Uterus (tissue), 4 donors: ENCODE results near the gene R3HDML. TPM values are rescaled to one million over a fixed set of nuclear protein-coding genes. Genes with fewer than 3 reads are reported as not detected.
"Not testable (repeated sequence)": the region's sequence is repeated elsewhere in the genome, so short reads cannot be mapped to it uniquely, and the experiment has no call there.

Experiments
- DNase-seq, 2 donors: peaks; one replicate each; pipeline ENCODE4 v3.0.0-alpha.2; 2019 to 2020
- H3K27ac ChIP-seq, 2 donors: fragments of 200-600 bp; sonication (generic); 1 replicate in 1 of 2; 2 replicates in 1 of 2; pipeline ENCODE4 v1.5.1; 2016 to 2018
- H3K27me3 ChIP-seq, 2 donors: fragments of 200-600 bp; sonication (generic); one replicate each; pipeline ENCODE4 v1.5.1; 2018 to 2019; ENCODE audit warnings: control low read depth in 1 of 2
- H3K36me3 ChIP-seq, 2 donors: fragments of 200-600 bp; sonication (generic); one replicate each; pipeline ENCODE4 v1.5.1; 2019; ENCODE audit warnings: control low read depth in 1 of 2
- H3K4me1 ChIP-seq, 2 donors: fragments of 200-600 bp; sonication (generic); one replicate each; pipeline ENCODE4 v1.5.1; 2018 to 2019; ENCODE audit warnings: control low read depth in 1 of 2
- H3K4me3 ChIP-seq, 2 donors: fragments of 200-600 bp; sonication (generic); 1 replicate in 1 of 2; 2 replicates in 1 of 2; pipeline ENCODE4 v1.5.1; 2018 to 2019; ENCODE audit warnings: mild to moderate bottlenecking in 1 of 2
- H3K9me3 ChIP-seq, 2 donors: fragments of 200-600 bp; sonication (generic); one replicate each; pipeline ENCODE4 v1.5.1; 2019; ENCODE audit warnings: control low read depth in 1 of 2
- POLR2A ChIP-seq, 2 donors: fragments of 450-650 bp; IDR thresholded peaks; one replicate each; pipeline ENCODE4 v1.6.1; 2016; ENCODE audit warnings: antibody characterized with exemption in 2 of 2, mild to moderate bottlenecking in 1 of 2, moderate library complexity in 1 of 2
- intact Hi-C: fragments of 100-400 bp; cut with DNase I; formaldehyde crosslinking; loops from one replicate; pipeline ENCODE4 v1.15.1; 2023; ENCODE audit warnings: low total_unique reads
- total RNA-seq, 4 donors: library from RNA; depleted of rRNA in 3 of 4; stranded (reverse); fragments of >200 nt in 3 of 4; gene quantifications; one replicate each; pipeline versions ENCODE4 v1.1.0 to v1.2.4, GENCODE V29; 2014 to 2023
- TF ChIP-seq, protein P1 (sequence below), 4 experiments: fragments of 200-600 bp in 2 of 4; fragments of 450-650 bp in 2 of 4; sonication (generic) in 2 of 4; IDR thresholded peaks; one replicate each; pipeline ENCODE4 v1.5.1; 2016 to 2019; ENCODE audit warnings: antibody characterized with exemption in 4 of 4, mild to moderate bottlenecking in 2 of 4, moderate library complexity in 1 of 4
- donor health status: DM: yes; HTN: yes; CAD: no.

The R3HDML gene
- total RNA-seq, 4 donors from 2014 or later: not detected

- Histone ChIP-seq H3K27me3 (no peaks in the 10 kb centered on the region), H3K27ac (no peak overlapping the region), H3K36me3 (no peaks in the 10 kb centered on the region), H3K4me1 (no peaks in the 10 kb centered on the region), H3K4me3 (no peak overlapping the region), H3K9me3 (no peaks in the 10 kb centered on the region)
- peak in 1 of 2 donors; percentile 45 for DNase-seq
- intact Hi-C loops: no loop called here
- no peak for TF ChIP-seq POLR2A (IDR thresholded peaks at IDR 0.05)
- TF ChIP-seq, protein P1, sequence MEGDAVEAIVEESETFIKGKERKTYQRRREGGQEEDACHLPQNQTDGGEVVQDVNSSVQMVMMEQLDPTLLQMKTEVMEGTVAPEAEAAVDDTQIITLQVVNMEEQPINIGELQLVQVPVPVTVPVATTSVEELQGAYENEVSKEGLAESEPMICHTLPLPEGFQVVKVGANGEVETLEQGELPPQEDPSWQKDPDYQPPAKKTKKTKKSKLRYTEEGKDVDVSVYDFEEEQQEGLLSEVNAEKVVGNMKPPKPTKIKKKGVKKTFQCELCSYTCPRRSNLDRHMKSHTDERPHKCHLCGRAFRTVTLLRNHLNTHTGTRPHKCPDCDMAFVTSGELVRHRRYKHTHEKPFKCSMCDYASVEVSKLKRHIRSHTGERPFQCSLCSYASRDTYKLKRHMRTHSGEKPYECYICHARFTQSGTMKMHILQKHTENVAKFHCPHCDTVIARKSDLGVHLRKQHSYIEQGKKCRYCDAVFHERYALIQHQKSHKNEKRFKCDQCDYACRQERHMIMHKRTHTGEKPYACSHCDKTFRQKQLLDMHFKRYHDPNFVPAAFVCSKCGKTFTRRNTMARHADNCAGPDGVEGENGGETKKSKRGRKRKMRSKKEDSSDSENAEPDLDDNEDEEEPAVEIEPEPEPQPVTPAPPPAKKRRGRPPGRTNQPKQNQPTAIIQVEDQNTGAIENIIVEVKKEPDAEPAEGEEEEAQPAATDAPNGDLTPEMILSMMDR (IDR thresholded peaks at IDR 0.05): no peak
These were observed 5.4 kb downstream of the R3HDML start for GRCh38 chr20:44342248-44342647.

DNA sequence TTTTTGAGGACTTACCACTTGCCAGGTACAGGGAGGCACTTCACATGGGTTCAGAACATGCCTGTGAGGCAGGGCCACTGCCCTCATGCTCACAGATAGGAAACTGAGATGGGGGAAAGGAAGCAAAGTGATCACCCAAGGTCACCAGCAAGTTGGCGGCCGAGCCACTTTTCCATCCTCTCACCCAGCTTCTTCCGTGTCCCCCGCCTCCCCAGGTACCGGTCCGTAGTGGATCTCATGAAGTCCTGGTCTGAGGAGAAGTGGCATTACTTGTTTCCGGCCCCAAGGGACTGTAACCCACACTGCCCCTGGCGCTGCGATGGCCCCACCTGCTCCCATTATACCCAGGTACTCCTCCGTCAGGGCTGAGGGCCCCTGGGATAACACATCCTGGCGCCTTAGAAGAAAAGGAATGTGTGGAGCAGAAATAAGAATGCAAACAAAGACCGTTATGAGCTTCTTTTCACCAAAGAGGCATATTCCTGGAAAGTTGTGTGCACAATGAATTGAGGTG lies 6.4 kb downstream of the R3HDML start:
- Histone ChIP-seq H3K4me3 (no peak overlapping the region), H3K27me3 (no peaks in the 10 kb centered on the region), H3K27ac (no peak overlapping the region), H3K4me1 (no peaks in the 10 kb centered on the region), H3K36me3 (no peaks in the 10 kb centered on the region), H3K9me3 (no peaks in the 10 kb centered on the region)
- no peak for DNase-seq
- intact Hi-C loops: no loop called here
- TF ChIP-seq, protein P1 (IDR thresholded peaks at IDR 0.05): no peak
- no peak for TF ChIP-seq POLR2A (IDR thresholded peaks at IDR 0.05)

- Histone ChIP-seq H3K36me3 (no peaks in the 10 kb centered on the region), H3K27me3 (no peaks in the 10 kb centered on the region), H3K4me3 (no peak overlapping the region), H3K4me1 (no peaks in the 10 kb centered on the region), H3K27ac (no peak overlapping the region), H3K9me3 (no peaks in the 10 kb centered on the region)
- intact Hi-C loops: no loop called here
- no peak for TF ChIP-seq POLR2A (IDR thresholded peaks at IDR 0.05)
- TF ChIP-seq, protein P1 (IDR thresholded peaks at IDR 0.05): no peak
- no peak for DNase-seq
These were observed 7.9 kb downstream of the R3HDML start for GRCh38 chr20:44344723-44345122.

GRCh38 chr20:44345147-44345546 lies 8.3 kb downstream of the R3HDML start:
- Histone ChIP-seq H3K27me3 (no peaks in the 10 kb centered on the region), H3K4me3 (no peak overlapping the region), H3K27ac (no peak overlapping the region), H3K9me3 (no peaks in the 10 kb centered on the region), H3K4me1 (no peaks in the 10 kb centered on the region), H3K36me3 (no peaks in the 10 kb centered on the region)
- DNase-seq: no peak
- TF ChIP-seq POLR2A (IDR thresholded peaks at IDR 0.05): no peak
- TF ChIP-seq, protein P1 (IDR thresholded peaks at IDR 0.05): no peak
- intact Hi-C loops: no loop called here

GRCh38 chr20:44345941-44346340 lies 9.1 kb downstream of the R3HDML start:
- H3K9me3 ChIP-seq, H3K27ac ChIP-seq, H3K27me3 ChIP-seq, H3K4me3 ChIP-seq, DNase-seq, intact Hi-C loops, H3K36me3 ChIP-seq, H3K4me1 ChIP-seq: not testable (repeated sequence)

DNA sequence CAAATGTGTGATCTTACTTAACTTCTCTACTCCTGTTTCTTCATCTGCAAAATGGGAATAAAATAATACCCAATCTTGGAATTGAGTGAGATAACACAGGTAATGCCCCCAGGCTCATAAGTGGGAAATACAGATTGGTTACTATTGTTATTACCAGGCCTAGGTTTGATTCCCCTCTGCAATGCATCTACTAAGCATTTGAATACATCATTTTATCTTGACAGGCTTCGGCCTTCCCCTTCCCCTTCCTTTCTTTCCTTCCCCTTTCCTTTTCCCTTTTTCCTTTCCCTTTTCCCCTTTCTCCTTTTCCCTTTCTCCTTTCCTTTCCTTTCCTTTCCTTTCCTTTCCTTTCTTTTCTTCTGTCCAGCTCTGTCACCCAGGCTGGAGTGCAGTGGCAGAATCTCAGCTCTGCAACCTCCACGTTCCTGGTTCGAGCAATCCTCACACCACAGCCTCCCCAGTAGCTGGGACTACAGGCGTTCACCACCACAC lies 11.4 kb downstream of the R3HDML start:
- DNase-seq: no peak

More for the DNA sequence above, 11.4 kb downstream of the R3HDML start:
- Histone ChIP-seq H3K27ac (no peak overlapping the region), H3K4me1 (no peaks in the 10 kb centered on the region), H3K9me3 (no peaks in the 10 kb centered on the region), H3K4me3 (no peak overlapping the region), H3K27me3 (no peaks in the 10 kb centered on the region), H3K36me3 (no peaks in the 10 kb centered on the region)
- TF ChIP-seq, protein P1 (IDR thresholded peaks at IDR 0.05): no peak
- no peak for TF ChIP-seq POLR2A (IDR thresholded peaks at IDR 0.05)
- intact Hi-C loops: no loop called here
